Natural killer cell (primary cell): ENCODE data around the gene TMEM266. TPM values are rescaled to one million over a fixed set of nuclear protein-coding genes. Genes with fewer than 3 reads are reported as not detected.

Source experiments
- ATAC-seq, 3 donors: fragments of 150-1000 bp in 2 of 3; fragments of 200-7000 bp in 1 of 3; cut with Tn5 transposase; 1 replicate in 1 of 3; 2 replicates in 2 of 3; pipeline ENCODE4 v1.10.0; 2021; ENCODE audit warnings: mild to moderate bottlenecking in 2 of 3, moderate library complexity in 2 of 3
- DNase-seq, 2 donors: peaks; one replicate each; pipeline versions ENCODE4 v3.0.0 to v3.0.0-alpha.2; 2013 to 2021; ENCODE audit warnings: mixed read lengths in 1 of 2
- H3K27ac ChIP-seq: one replicate; pipeline ENCODE4 v1.5.1; 2013; ENCODE audit warnings: mild to moderate bottlenecking, low read length
- H3K27me3 ChIP-seq: one replicate; pipeline ENCODE4 v1.6.1; 2013; ENCODE audit warnings: low read length; ENCODE audit not compliant: control insufficient read depth, insufficient read depth
- H3K36me3 ChIP-seq: one replicate; pipeline ENCODE4 v1.6.1; 2013; ENCODE audit warnings: low read length; ENCODE audit not compliant: control insufficient read depth, insufficient read depth
- H3K4me1 ChIP-seq: one replicate; pipeline ENCODE4 v1.6.1; 2013; ENCODE audit warnings: low read length; ENCODE audit not compliant: control insufficient read depth, insufficient read depth
- H3K4me3 ChIP-seq: one replicate; pipeline ENCODE4 v1.5.1; 2013; ENCODE audit warnings: low read length
- H3K9me3 ChIP-seq: one replicate; pipeline ENCODE4 v1.6.1; 2013; ENCODE audit warnings: low read length; ENCODE audit not compliant: control insufficient read depth, insufficient read depth
- H3K27ac Mint-ChIP-seq, 2 donors: one replicate each; pipeline ENCODE4 v1.8.0; 2022; ENCODE audit warnings: mild to moderate bottlenecking in 2 of 2, mixed read lengths in 2 of 2, moderate library complexity in 1 of 2
- H3K27me3 Mint-ChIP-seq, 2 donors: one replicate each; pipeline ENCODE4 v1.8.0; 2022; ENCODE audit warnings: low read depth in 2 of 2, mixed read lengths in 2 of 2
- H3K36me3 Mint-ChIP-seq: one replicate; pipeline ENCODE4 v1.8.0; 2022; ENCODE audit warnings: mixed read lengths
- H3K4me1 Mint-ChIP-seq, 2 donors: one replicate each; pipeline ENCODE4 v1.8.0; 2022; ENCODE audit warnings: mixed read lengths in 2 of 2
- H3K4me3 Mint-ChIP-seq: one replicate; pipeline ENCODE4 v1.8.0; 2022; ENCODE audit warnings: mild to moderate bottlenecking, moderate library complexity, mixed read lengths
- H3K9me3 Mint-ChIP-seq, 2 donors: one replicate each; pipeline ENCODE4 v1.8.0; 2022; ENCODE audit warnings: mixed read lengths in 2 of 2
- CTCF ChIP-seq: fragments of 200-600 bp; IDR thresholded peaks from one replicate; pipeline ENCODE4 v1.8.0; 2022; ENCODE audit warnings: antibody characterized with exemption
- whole genome bisulfite sequencing: methylation state at CpG from one replicate; pipeline ENCODE4 v1.1.7; 2013; ENCODE audit warnings: missing lambda C conversion rate; ENCODE audit not compliant: insufficient coverage; 5-methylcytosine and 5-hydroxymethylcytosine counted together
- intact Hi-C: fragments of 100-400 bp; cut with micrococcal nuclease; formaldehyde crosslinking; loops from one replicate; pipeline ENCODE4 v1.14.2; 2022
- total RNA-seq, 4 donors: library from RNA; stranded (reverse); fragments of 120-200 nt in 1 of 4; gene quantifications; one replicate each; pipeline versions ENCODE4 v1.2.3 to v1.2.4, GENCODE V29; 2013 to 2022

Gene TMEM266
- total RNA-seq, 3 donors from 2014 or later (not counting 1 experiment from before 2014, with no cell fraction given), result not detected

GRCh38 chr15:76191539-76192244, 131.9 kb downstream of the TMEM266 start:
- intact Hi-C loops, result loop anchor here (2.0 kb wide), 1 partner anchor 649 kb away; no protein-coding TSS in a partner anchor
- no peaks in the 10 kb centered on the region for H3K9me3 ChIP-seq
- no peak overlapping the region for H3K4me3 ChIP-seq
- no peak overlapping the region for H3K27ac ChIP-seq
- ATAC-seq (no peak), DNase-seq (no peak)
- H3K4me1 ChIP-seq, result peaks cover 13% of the 10 kb centered on the region
- TF ChIP-seq CTCF, result no peak
- Mint-ChIP-seq H3K9me3 (no peaks in the 10 kb centered on the region), H3K27me3 (peaks cover 20 to 24% of the 10 kb centered on the region in 2 donors), H3K36me3 (no peaks in the 10 kb centered on the region), H3K4me3 (no peak overlapping the region), H3K27ac (no peak overlapping the region), H3K4me1 (peaks cover 10 to 14% of the 10 kb centered on the region in 2 donors)
- H3K36me3 ChIP-seq, result no peaks in the 10 kb centered on the region
- peaks cover 3% of the 10 kb centered on the region for H3K27me3 ChIP-seq
- 49% methylated on average over 55 of the region's 55 CpGs for WGBS

GRCh38 chr15:76192715-76193114, 132.9 kb downstream of the TMEM266 start:
- peaks cover 19 to 24% of the 10 kb centered on the region in 2 donors for H3K27me3 Mint-ChIP-seq
- peaks cover 3% of the 10 kb centered on the region for H3K27me3 ChIP-seq
- peaks cover 10 to 19% of the 10 kb centered on the region in 2 donors for H3K4me1 Mint-ChIP-seq
- no peak overlapping the region for H3K4me3 Mint-ChIP-seq
- TF ChIP-seq CTCF, result no peak
- intact Hi-C loops, result no loop called here
- WGBS, result 93% methylated on average over 8 of the region's 8 CpGs
- no peak overlapping the region for H3K27ac ChIP-seq
- H3K36me3 Mint-ChIP-seq, result no peaks in the 10 kb centered on the region
- peaks cover 13% of the 10 kb centered on the region for H3K4me1 ChIP-seq
- no peak overlapping the region for H3K27ac Mint-ChIP-seq
- no peaks in the 10 kb centered on the region for H3K36me3 ChIP-seq
- ATAC-seq (no peak), DNase-seq (no peak)
- no peaks in the 10 kb centered on the region for H3K9me3 Mint-ChIP-seq
- H3K9me3 ChIP-seq, result no peaks in the 10 kb centered on the region
- no peak overlapping the region for H3K4me3 ChIP-seq

- Histone ChIP-seq H3K27ac (no peak overlapping the region), H3K27me3 (peaks cover 3% of the 10 kb centered on the region), H3K4me1 (peaks cover 13% of the 10 kb centered on the region), H3K36me3 (no peaks in the 10 kb centered on the region), H3K4me3 (no peak overlapping the region), H3K9me3 (no peaks in the 10 kb centered on the region)
- Mint-ChIP-seq H3K36me3 (no peaks in the 10 kb centered on the region), H3K27me3 (peaks cover 18 to 21% of the 10 kb centered on the region in 2 donors), H3K4me3 (no peak overlapping the region), H3K4me1 (peaks cover 16 to 31% of the 10 kb centered on the region in 2 donors), H3K9me3 (no peaks in the 10 kb centered on the region), H3K27ac (no peak overlapping the region)
- DNase-seq (no peak), ATAC-seq (no peak)
- intact Hi-C loops, result no loop called here
- TF ChIP-seq CTCF, result no peak
- WGBS, result 81% methylated on average over 8 of the region's 8 CpGs
Measured at GRCh38 chr15:76193934-76194333, 134.1 kb downstream of the TMEM266 start.
